HCT116 (cell line): ENCODE measurements around the gene GPX1.

Experiments used
- REST ChIP-seq: IDR thresholded peaks from 2 replicates; pipeline ENCODE4 v1.6.1; 2012; ENCODE audit warnings: low read depth
- TF ChIP-seq, protein P1 (sequence below), 3 experiments: fragments of 200-600 bp in 1 of 3; sonication (generic) in 1 of 3; IDR thresholded peaks in 2 of 3; conservative IDR thresholded peaks in 1 of 3; 2 replicates each; pipeline ENCODE4 v1.5.1; 2012 to 2017; ENCODE audit warnings: low read depth in 2 of 3, low read length in 2 of 3, antibody characterized with exemption in 1 of 3, borderline replicate concordance in 1 of 3, control low read depth in 1 of 3, mild to moderate bottlenecking in 1 of 3, mixed read lengths in 1 of 3, mixed run types in 1 of 3, moderate library complexity in 1 of 3; ENCODE audit not compliant: insufficient read depth in 1 of 3

DNA sequence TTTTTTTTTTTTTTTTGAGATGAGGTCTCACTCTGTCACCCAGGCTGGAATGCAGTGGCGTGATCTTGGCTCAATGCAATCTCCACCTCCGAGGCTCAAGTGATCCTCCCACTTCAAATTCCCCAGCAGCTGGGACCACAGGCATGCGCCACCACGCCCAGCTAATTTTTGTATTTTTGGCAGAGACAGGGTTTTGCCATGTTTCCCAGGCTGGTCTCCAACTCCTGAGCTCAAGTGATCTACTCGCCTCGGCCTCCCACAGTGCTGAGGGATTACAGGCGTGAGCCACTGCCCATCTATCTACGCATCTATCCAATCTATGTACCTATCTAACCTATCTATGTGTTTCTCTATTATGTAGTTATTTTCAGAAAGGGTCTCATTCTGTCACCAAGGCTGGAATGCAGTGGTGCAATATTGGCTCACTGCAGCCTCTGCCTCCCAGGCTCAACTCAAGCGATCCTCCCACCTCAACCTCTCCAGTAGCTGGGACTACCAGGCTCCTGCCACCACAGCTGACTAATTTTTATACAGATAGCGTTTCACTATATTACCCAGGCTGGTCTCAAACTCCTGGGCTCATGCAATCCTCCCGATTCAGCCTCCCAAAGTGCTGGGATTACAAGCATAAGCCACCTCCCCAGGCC is 20.2 kb upstream of the GPX1 start:
- no peak for TF ChIP-seq REST
- TF ChIP-seq, protein P1, sequence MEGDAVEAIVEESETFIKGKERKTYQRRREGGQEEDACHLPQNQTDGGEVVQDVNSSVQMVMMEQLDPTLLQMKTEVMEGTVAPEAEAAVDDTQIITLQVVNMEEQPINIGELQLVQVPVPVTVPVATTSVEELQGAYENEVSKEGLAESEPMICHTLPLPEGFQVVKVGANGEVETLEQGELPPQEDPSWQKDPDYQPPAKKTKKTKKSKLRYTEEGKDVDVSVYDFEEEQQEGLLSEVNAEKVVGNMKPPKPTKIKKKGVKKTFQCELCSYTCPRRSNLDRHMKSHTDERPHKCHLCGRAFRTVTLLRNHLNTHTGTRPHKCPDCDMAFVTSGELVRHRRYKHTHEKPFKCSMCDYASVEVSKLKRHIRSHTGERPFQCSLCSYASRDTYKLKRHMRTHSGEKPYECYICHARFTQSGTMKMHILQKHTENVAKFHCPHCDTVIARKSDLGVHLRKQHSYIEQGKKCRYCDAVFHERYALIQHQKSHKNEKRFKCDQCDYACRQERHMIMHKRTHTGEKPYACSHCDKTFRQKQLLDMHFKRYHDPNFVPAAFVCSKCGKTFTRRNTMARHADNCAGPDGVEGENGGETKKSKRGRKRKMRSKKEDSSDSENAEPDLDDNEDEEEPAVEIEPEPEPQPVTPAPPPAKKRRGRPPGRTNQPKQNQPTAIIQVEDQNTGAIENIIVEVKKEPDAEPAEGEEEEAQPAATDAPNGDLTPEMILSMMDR (IDR thresholded peaks at IDR 0.05 in 2 of 3, conservative IDR thresholded peaks at IDR 0.05 in 1 of 3; ENCODE audit: borderline replicate concordance in 1 of 3, insufficient read depth in 1 of 3, low read depth in 2 of 3, low read length in 2 of 3) = no peak
